ENCODE measurements around the gene SF3B3. TPM values are rescaled to one million over a fixed set of nuclear protein-coding genes. Genes with fewer than 3 reads are reported as not detected.
A peak's percentile ranks its signal among the peaks of the same experiment; 100 is the strongest.

Gene SF3B3
- total RNA-seq, 1 donor from 2014 or later: 103 TPM

GRCh38 chr16:70574595-70575271, 51.1 kb downstream of the SF3B3 start:
- TF ChIP-seq CTCF (IDR thresholded peaks at IDR 0.05; ENCODE audit: insufficient read depth, low read length, poor library complexity, severe bottlenecking): no peak
- Histone ChIP-seq H3K36me3 (ENCODE audit: control insufficient read depth, insufficient read depth, low read length) (peaks cover 3% of the 10 kb centered on the region), H3K27me3 (ENCODE audit: control insufficient read depth, insufficient read depth, low read length) (no peaks in the 10 kb centered on the region), H3K4me3 (ENCODE audit: low read depth, low read length) (no peak overlapping the region)
- no peak for DNase-seq (ENCODE audit: low read depth)

- no peak overlapping the region for H3K4me3 ChIP-seq (ENCODE audit: low read depth, low read length)
- no peak for TF ChIP-seq CTCF (IDR thresholded peaks at IDR 0.05; ENCODE audit: insufficient read depth, low read length, poor library complexity, severe bottlenecking)
- H3K36me3 ChIP-seq (ENCODE audit: control insufficient read depth, insufficient read depth, low read length): peaks cover 2% of the 10 kb centered on the region
- no peaks in the 10 kb centered on the region for H3K27me3 ChIP-seq (ENCODE audit: control insufficient read depth, insufficient read depth, low read length)
- no peak for DNase-seq (ENCODE audit: low read depth)
These were observed 51.8 kb downstream of the SF3B3 start for GRCh38 chr16:70575376-70575775.

GRCh38 chr16:70576431-70577255, 53.0 kb downstream of the SF3B3 start:
- no peak for TF ChIP-seq CTCF (IDR thresholded peaks at IDR 0.05; ENCODE audit: insufficient read depth, low read length, poor library complexity, severe bottlenecking)
- no peak for DNase-seq (ENCODE audit: low read depth)
- no peaks in the 10 kb centered on the region for H3K36me3 ChIP-seq (ENCODE audit: control insufficient read depth, insufficient read depth, low read length)
- H3K27me3 ChIP-seq (ENCODE audit: control insufficient read depth, insufficient read depth, low read length): no peaks in the 10 kb centered on the region
- no peak overlapping the region for H3K4me3 ChIP-seq (ENCODE audit: low read depth, low read length)

GRCh38 chr16:70577256-70577698, 53.7 kb downstream of the SF3B3 start:
- Histone ChIP-seq H3K4me3 (ENCODE audit: low read depth, low read length) (no peak overlapping the region), H3K36me3 (ENCODE audit: control insufficient read depth, insufficient read depth, low read length) (no peaks in the 10 kb centered on the region), H3K27me3 (ENCODE audit: control insufficient read depth, insufficient read depth, low read length) (no peaks in the 10 kb centered on the region)
- DNase-seq (ENCODE audit: low read depth): peak; percentile 50
- TF ChIP-seq CTCF (IDR thresholded peaks at IDR 0.05; ENCODE audit: insufficient read depth, low read length, poor library complexity, severe bottlenecking): no peak

- no peaks in the 10 kb centered on the region for H3K27me3 ChIP-seq (ENCODE audit: control insufficient read depth, insufficient read depth, low read length)
- no peak for DNase-seq (ENCODE audit: low read depth)
- TF ChIP-seq CTCF (IDR thresholded peaks at IDR 0.05; ENCODE audit: insufficient read depth, low read length, poor library complexity, severe bottlenecking): no peak
- H3K4me3 ChIP-seq (ENCODE audit: low read depth, low read length): no peak overlapping the region
- H3K36me3 ChIP-seq (ENCODE audit: control insufficient read depth, insufficient read depth, low read length): no peaks in the 10 kb centered on the region
These were observed 54.4 kb downstream of the SF3B3 start for GRCh38 chr16:70578035-70578434.
